SK-N-SH (cell line): ENCODE data around the gene CCDC183. TPM values are rescaled to one million over a fixed set of nuclear protein-coding genes. Genes with fewer than 3 reads are reported as not detected.
A peak's percentile ranks its signal among the peaks of the same experiment; 100 is the strongest.

ENCODE experiments used
- CTCF ChIA-PET: fragments of 300-600, 350-600 bp; formaldehyde crosslinking; extraction: SDS; loops from one replicate; lab custom pipeline; 2021; lab: Yijun Ruan, JAX
- POLR2A ChIA-PET: fragments of 350-600 bp; sonication (Branson Sonifier 250); formaldehyde crosslinking; extraction: SDS; loops from one replicate; lab custom pipeline; 2020; ENCODE audit warnings: antibody characterized with exemption, inconsistent platforms; lab: Yijun Ruan, JAX
- DNase-seq: peaks from one replicate; pipeline ENCODE4 v3.0.0; 2012
- H2AFZ ChIP-seq: fragments of 200-600 bp; sonication (generic); 2 replicates; pipeline ENCODE4 v1.8.1; 2016; ENCODE audit warnings: antibody characterized with exemption, mild to moderate bottlenecking, low read depth
- H3F3A ChIP-seq: fragments of 200-600 bp; sonication (generic); replicated peaks from 2 replicates; pipeline ENCODE3; 2016; ENCODE audit warnings: antibody characterized with exemption, mild to moderate bottlenecking; ENCODE audit not compliant: insufficient read depth
- H3K27ac ChIP-seq, 2 experiments: fragments of 200-500 bp in 1 of 2; fragments of 200-600 bp in 1 of 2; sonication (Bioruptor generic) in 1 of 2; sonication (generic), shearing (Covaris generic) in 1 of 2; 2 replicates each; pipeline versions ENCODE4 v1.5.1 to v1.6.1; 2014 to 2016; ENCODE audit warnings: low read depth in 2 of 2, inconsistent platforms in 1 of 2, low read length in 1 of 2, mild to moderate bottlenecking in 1 of 2, mixed read lengths in 1 of 2
- H3K27me3 ChIP-seq: fragments of 200-600 bp; sonication (generic), shearing (Covaris generic); 2 replicates; pipeline ENCODE4 v1.6.1; 2016; ENCODE audit warnings: mixed run types; ENCODE audit not compliant: insufficient read depth
- H3K36me3 ChIP-seq, 2 experiments: fragments of 200-500 bp in 1 of 2; fragments of 200-600 bp in 1 of 2; sonication (Bioruptor generic) in 1 of 2; sonication (generic) in 1 of 2; replicated peaks in 1 of 2; 2 replicates each; pipeline versions ENCODE3 to v1.5.1; 2014 to 2016; ENCODE audit warnings: low read length in 1 of 2, mild to moderate bottlenecking in 1 of 2; ENCODE audit not compliant: insufficient read depth in 2 of 2, control insufficient read depth in 1 of 2
- H3K4me1 ChIP-seq, 2 experiments: fragments of 200-500 bp in 1 of 2; fragments of 200-600 bp in 1 of 2; sonication (Bioruptor generic) in 1 of 2; sonication (generic), shearing (Covaris generic) in 1 of 2; 2 replicates each; pipeline versions ENCODE4 v1.5.1 to v1.6.1; 2014 to 2016; ENCODE audit warnings: low read depth in 1 of 2, low read length in 1 of 2, mixed run types in 1 of 2; ENCODE audit not compliant: insufficient read depth in 2 of 2, control insufficient read depth in 1 of 2
- H3K4me2 ChIP-seq: fragments of 200-600 bp; sonication (generic), shearing (Covaris generic); 2 replicates; pipeline ENCODE4 v1.6.1; 2017; ENCODE audit warnings: mixed run types
- H3K4me3 ChIP-seq, 2 experiments: fragments of 200-500 bp in 1 of 2; fragments of 200-600 bp in 1 of 2; sonication (Bioruptor generic) in 1 of 2; sonication (generic), shearing (Covaris generic) in 1 of 2; 2 replicates each; pipeline versions ENCODE4 v1.5.1 to v1.8.1; 2014 to 2016; ENCODE audit warnings: low read depth in 2 of 2, inconsistent platforms in 1 of 2, low read length in 1 of 2, mild to moderate bottlenecking in 1 of 2, mixed read lengths in 1 of 2, moderate library complexity in 1 of 2
- H3K79me2 ChIP-seq: fragments of 200-600 bp; sonication (generic); 2 replicates; pipeline ENCODE4 v1.8.1; 2017; ENCODE audit warnings: mild to moderate bottlenecking; ENCODE audit not compliant: insufficient read depth
- H3K9ac ChIP-seq: fragments of 200-600 bp; sonication (generic); 2 replicates; pipeline ENCODE4 v1.6.1; 2017; ENCODE audit warnings: mixed run types
- H3K9me2 ChIP-seq: fragments of 200-600 bp; sonication (generic); 2 replicates; pipeline ENCODE4 v1.6.1; 2017; ENCODE audit warnings: mixed run types
- H3K9me3 ChIP-seq: fragments of 200-600 bp; sonication (generic); 2 replicates; pipeline ENCODE4 v1.6.1; 2017; ENCODE audit warnings: mixed run types, mild to moderate bottlenecking, moderate library complexity
- H4K20me1 ChIP-seq: fragments of 200-600 bp; sonication (generic); 2 replicates; pipeline ENCODE4 v1.6.1; 2017; ENCODE audit warnings: mild to moderate bottlenecking, mixed run types; ENCODE audit not compliant: insufficient read depth
- ELF1 ChIP-seq: IDR thresholded peaks from 2 replicates; pipeline ENCODE4 v1.4.0; 2012
- FOXJ3 ChIP-seq: sonication (generic); formaldehyde crosslinking; IDR thresholded peaks from 2 replicates; pipeline ENCODE4 v1.5.1; 2020; ENCODE audit warnings: mild to moderate bottlenecking, missing genetic modification reagents
- MAX ChIP-seq: IDR thresholded peaks from 2 replicates; pipeline ENCODE4 v1.4.0; 2012; ENCODE audit warnings: low read depth
- NFIC ChIP-seq: IDR thresholded peaks from 2 replicates; pipeline ENCODE4 v1.4.0; 2012; ENCODE audit warnings: borderline replicate concordance
- RCOR1 ChIP-seq: fragments of 150-350 bp; IDR thresholded peaks from 2 replicates; pipeline ENCODE4 v1.6.1; 2017; ENCODE audit warnings: antibody characterized with exemption, low read length
- RFX5 ChIP-seq: IDR thresholded peaks from 2 replicates; pipeline ENCODE4 v1.6.1; 2012; ENCODE audit warnings: mild to moderate bottlenecking, improper control_type of control experiment, low read length
- RXRA ChIP-seq: IDR thresholded peaks from 2 replicates; pipeline ENCODE4 v1.4.0; 2012; ENCODE audit warnings: low read depth, mild to moderate bottlenecking, borderline replicate concordance
- SIN3A ChIP-seq: IDR thresholded peaks from 2 replicates; pipeline ENCODE4 v1.6.1; 2012; ENCODE audit warnings: low read depth, mild to moderate bottlenecking, low read length, moderate library complexity, borderline replicate concordance
- TEAD4 ChIP-seq: IDR thresholded peaks from 2 replicates; pipeline ENCODE4 v1.4.0; 2012; ENCODE audit warnings: mild to moderate bottlenecking, borderline replicate concordance; ENCODE audit not compliant: insufficient read depth
- USF2 ChIP-seq: fragments of 150-350 bp; IDR thresholded peaks from 2 replicates; pipeline ENCODE4 v1.6.1; 2017; ENCODE audit warnings: antibody characterized with exemption, low read length, low read depth, borderline replicate concordance
- WGBS: methylation state at CpG from one replicate; pipeline ENCODE4 v1.1.6; 2017; ENCODE audit warnings: low lambda C conversion rate; 5-methylcytosine and 5-hydroxymethylcytosine counted together
- polyA plus RNA-seq, 3 experiments: library from polyadenylated mRNA; depleted of rRNA; stranded (reverse); fragments of >200 nt; gene quantifications; 2 replicates each; pipeline ENCODE4 v1.2.3, GENCODE V29; 2012
- TF ChIP-seq, protein P1 (sequence below): fragments of 200-600 bp; sonication (generic); IDR thresholded peaks from 2 replicates; pipeline ENCODE4 v1.6.1; 2017; ENCODE audit warnings: antibody characterized with exemption, mild to moderate bottlenecking, moderate library complexity
- TF ChIP-seq, protein P2 (sequence below): IDR thresholded peaks from 2 replicates; pipeline ENCODE4; 2012

The CCDC183 gene
- polyA plus RNA-seq, 1 of the 3 experiments (the other 2 are of a cell fraction), result 5.3 TPM

DNA sequence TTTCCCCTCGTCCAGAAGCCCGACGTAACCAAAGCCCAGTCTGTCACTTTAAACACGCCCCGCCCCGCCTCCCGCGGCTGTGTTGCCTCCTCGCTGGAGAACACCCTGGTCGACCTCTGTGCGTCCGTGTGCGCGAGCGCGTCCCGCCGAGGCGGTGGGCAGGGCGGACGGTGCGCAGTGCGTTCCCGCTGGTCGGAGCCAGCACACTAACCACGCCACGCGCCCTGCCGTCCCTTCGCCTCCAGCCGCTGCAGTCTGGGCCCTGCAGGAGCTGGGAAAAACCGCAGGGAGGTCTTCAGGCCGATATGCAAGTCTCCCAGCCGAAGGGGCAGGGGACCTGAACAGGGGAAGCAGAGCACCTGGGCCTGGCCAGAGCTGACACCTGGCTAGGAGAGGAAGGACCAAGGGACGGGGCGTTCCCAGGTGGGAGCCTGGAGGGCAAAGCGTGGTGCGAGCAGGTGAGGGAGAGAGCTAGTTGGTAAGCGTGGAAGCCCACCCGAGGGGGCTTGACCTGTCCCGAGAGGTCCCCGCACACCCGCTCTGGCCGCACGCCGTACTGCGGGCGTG lies 51.8 kb downstream of the CCDC183 start (continued):
- TF ChIP-seq TEAD4 (no peak), ELF1 (no peak), RCOR1 (peak; percentile 11; the same call in 1 of the 2 replicates), SIN3A (no peak; the same call in 1 of the 2 replicates), RFX5 (no peak), NFIC (no peak)
- TF ChIP-seq, protein P1, sequence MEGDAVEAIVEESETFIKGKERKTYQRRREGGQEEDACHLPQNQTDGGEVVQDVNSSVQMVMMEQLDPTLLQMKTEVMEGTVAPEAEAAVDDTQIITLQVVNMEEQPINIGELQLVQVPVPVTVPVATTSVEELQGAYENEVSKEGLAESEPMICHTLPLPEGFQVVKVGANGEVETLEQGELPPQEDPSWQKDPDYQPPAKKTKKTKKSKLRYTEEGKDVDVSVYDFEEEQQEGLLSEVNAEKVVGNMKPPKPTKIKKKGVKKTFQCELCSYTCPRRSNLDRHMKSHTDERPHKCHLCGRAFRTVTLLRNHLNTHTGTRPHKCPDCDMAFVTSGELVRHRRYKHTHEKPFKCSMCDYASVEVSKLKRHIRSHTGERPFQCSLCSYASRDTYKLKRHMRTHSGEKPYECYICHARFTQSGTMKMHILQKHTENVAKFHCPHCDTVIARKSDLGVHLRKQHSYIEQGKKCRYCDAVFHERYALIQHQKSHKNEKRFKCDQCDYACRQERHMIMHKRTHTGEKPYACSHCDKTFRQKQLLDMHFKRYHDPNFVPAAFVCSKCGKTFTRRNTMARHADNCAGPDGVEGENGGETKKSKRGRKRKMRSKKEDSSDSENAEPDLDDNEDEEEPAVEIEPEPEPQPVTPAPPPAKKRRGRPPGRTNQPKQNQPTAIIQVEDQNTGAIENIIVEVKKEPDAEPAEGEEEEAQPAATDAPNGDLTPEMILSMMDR, result no peak
- TF ChIP-seq, protein P2, sequence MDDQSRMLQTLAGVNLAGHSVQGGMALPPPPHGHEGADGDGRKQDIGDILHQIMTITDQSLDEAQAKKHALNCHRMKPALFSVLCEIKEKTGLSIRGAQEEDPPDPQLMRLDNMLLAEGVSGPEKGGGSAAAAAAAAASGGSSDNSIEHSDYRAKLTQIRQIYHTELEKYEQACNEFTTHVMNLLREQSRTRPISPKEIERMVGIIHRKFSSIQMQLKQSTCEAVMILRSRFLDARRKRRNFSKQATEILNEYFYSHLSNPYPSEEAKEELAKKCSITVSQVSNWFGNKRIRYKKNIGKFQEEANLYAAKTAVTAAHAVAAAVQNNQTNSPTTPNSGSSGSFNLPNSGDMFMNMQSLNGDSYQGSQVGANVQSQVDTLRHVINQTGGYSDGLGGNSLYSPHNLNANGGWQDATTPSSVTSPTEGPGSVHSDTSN, result no peak; the same call in 1 of the 2 replicates

DNA sequence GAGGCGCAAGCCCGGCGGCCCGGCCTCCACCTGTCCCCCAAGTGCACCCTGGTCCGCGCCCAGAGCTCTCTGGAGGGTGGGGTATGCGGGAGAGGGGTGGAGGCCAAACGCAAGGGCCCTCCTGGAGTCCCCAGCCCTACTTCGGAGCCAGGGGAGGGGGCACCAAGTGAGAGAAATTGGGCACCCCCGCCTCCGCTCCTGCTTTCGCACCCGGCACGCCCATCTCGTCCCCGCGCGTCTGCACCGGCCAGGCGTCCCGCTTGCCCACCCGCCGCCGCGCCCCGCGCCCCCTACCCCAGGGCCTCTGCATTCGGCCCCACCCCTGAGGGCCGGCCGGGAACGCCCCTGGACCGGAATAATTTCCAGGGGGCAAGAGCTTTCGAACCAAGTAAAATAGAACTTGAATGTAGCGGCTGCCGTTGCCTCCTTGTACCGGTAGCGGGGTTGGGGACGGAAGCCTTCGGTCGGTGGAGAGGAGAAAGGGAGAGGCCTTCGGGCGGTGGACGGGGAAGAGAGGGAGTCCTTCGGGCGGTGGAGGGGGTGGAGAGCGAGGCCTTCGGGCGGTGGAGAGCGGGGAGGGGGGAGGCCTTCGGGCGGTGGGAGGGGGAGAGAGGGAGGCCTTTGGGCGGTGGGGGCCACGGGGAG lies 52.4 kb downstream of the CCDC183 start:
- Histone ChIP-seq H3K27me3 (no peaks in the 10 kb centered on the region), H3K9ac (peak overlapping the region; percentile 84), H3K9me2 (no peaks in the 10 kb centered on the region), H3K4me1 (peaks cover 6 to 15% of the 10 kb centered on the region in 2 experiments; a peak in 2 of 4 replicates), H3F3A (no peaks in the 10 kb centered on the region), H3K9me3 (no peaks in the 10 kb centered on the region), H2AFZ (no peak overlapping the region), H3K27ac (peak overlapping the region; percentile 84 to 98; a peak in 3 of 4 replicates), H3K36me3 (peaks cover 0 to 13% of the 10 kb centered on the region in 2 experiments), H3K79me2 (peaks cover 23% of the 10 kb centered on the region; the same call in 1 of the 2 replicates), H3K4me3 (peak overlapping the region; percentile 89 to 97), H3K4me2 (peak overlapping the region; percentile 100), H4K20me1 (no peaks in the 10 kb centered on the region; the same call in 1 of the 2 replicates)
- under 1% methylated on average over 19 of the region's 53 CpGs for WGBS
- DNase-seq, result peak; percentile 85
- ChIA-PET CTCF (interaction anchor here (1.2 to 2.5 kb wide), 3 partner anchors 56 to 181 kb away, joined by 3 to 11 read pairs (median 8); partner anchors contain the start of gene TMEM141), POLR2A (interaction anchor here (0.7 to 1.3 kb wide), 6 partner anchors 13 to 51 kb away, joined by 3 to 5 read pairs (median 3); partner anchors contain the start of genes EDF1, RABL6 and TRAF2)
- TF ChIP-seq USF2 (no peak), ELF1 (0 out of 2 replicates have a peak, but pooled peaks have one; percentile 6), MAX (no peak), RXRA (no peak), NFIC (no peak), FOXJ3 (CRISPR knock-in tag) (no peak)
